Glutamatergic neuron (in vitro differentiated cells): ENCODE results near the gene SH3PXD2A. TPM values are rescaled to one million over a fixed set of nuclear protein-coding genes. Genes with fewer than 3 reads are reported as not detected.
"Not testable (repeated sequence)": the region's sequence is repeated elsewhere in the genome, so short reads cannot be mapped to it uniquely, and the experiment has no call there.

Experiments
- DNase-seq: peaks from one replicate; pipeline ENCODE4 v3.0.0; 2022
- H3K27ac Mint-ChIP-seq: one replicate; pipeline ENCODE4 v1.8.0; 2020; ENCODE audit warnings: mild to moderate bottlenecking, mixed read lengths, inconsistent platforms; ENCODE audit not compliant: unreplicated experiment
- H3K27me3 Mint-ChIP-seq: one replicate; pipeline ENCODE4 v1.8.0; 2020; ENCODE audit warnings: mild to moderate bottlenecking, moderate library complexity, mixed read lengths, inconsistent platforms; ENCODE audit not compliant: unreplicated experiment
- H3K36me3 Mint-ChIP-seq: one replicate; pipeline ENCODE4 v1.8.0; 2020; ENCODE audit warnings: mild to moderate bottlenecking, mixed read lengths, inconsistent platforms; ENCODE audit not compliant: unreplicated experiment
- H3K4me1 Mint-ChIP-seq: one replicate; pipeline ENCODE4 v1.8.0; 2020; ENCODE audit warnings: mild to moderate bottlenecking, low read depth, mixed read lengths, inconsistent platforms; ENCODE audit not compliant: unreplicated experiment
- H3K4me3 Mint-ChIP-seq: one replicate; pipeline ENCODE4 v1.8.0; 2020; ENCODE audit warnings: mild to moderate bottlenecking, mixed read lengths, inconsistent platforms; ENCODE audit not compliant: unreplicated experiment
- H3K9me3 Mint-ChIP-seq: one replicate; pipeline ENCODE4 v1.8.0; 2020; ENCODE audit warnings: mild to moderate bottlenecking, moderate library complexity, mixed read lengths, inconsistent platforms; ENCODE audit not compliant: unreplicated experiment
- CTCF ChIP-seq: fragments of 200-600 bp; sonication (generic); IDR thresholded peaks from one replicate; pipeline ENCODE4 v1.5.0; 2021; ENCODE audit not compliant: partially characterized antibody, unreplicated experiment
- total RNA-seq: library from RNA; stranded (reverse); fragmentation: NEBNext Ultra II Directional; extraction: Animal tissue kit (Norgen Biotek cat#: 25700); gene quantifications from one replicate; pipeline ENCODE4 v1.2.1, GENCODE V29; 2021; ENCODE audit not compliant: unreplicated experiment

Gene SH3PXD2A
- total RNA-seq, 1 donor from 2014 or later, result 16.7 TPM

- Mint-ChIP-seq H3K27ac (no peak overlapping the region), H3K4me1 (peaks cover 23% of the 10 kb centered on the region), H3K4me3 (no peak overlapping the region), H3K36me3 (no peaks in the 10 kb centered on the region), H3K27me3 (peaks cover 4% of the 10 kb centered on the region), H3K9me3 (peaks cover 3% of the 10 kb centered on the region)
- no peak for TF ChIP-seq CTCF
- DNase-seq, result no peak
Measured at GRCh38 chr10:103637927-103638557, 217.3 kb downstream of the SH3PXD2A start.

GRCh38 chr10:103637011-103637410 lies 218.4 kb downstream of the SH3PXD2A start:
- DNase-seq, result no peak
- Mint-ChIP-seq H3K4me1 (peaks cover 23% of the 10 kb centered on the region), H3K27ac (peak overlapping the region; percentile 76), H3K4me3 (peak overlapping the region; percentile 61), H3K9me3 (peaks cover 3% of the 10 kb centered on the region), H3K27me3 (peaks cover 2% of the 10 kb centered on the region), H3K36me3 (no peaks in the 10 kb centered on the region)
- no peak for TF ChIP-seq CTCF

- peak; percentile 46 for DNase-seq
- peaks cover 2% of the 10 kb centered on the region for H3K27me3 Mint-ChIP-seq
- H3K4me3 Mint-ChIP-seq, result peak overlapping the region; percentile 61
- H3K36me3 Mint-ChIP-seq, result no peaks in the 10 kb centered on the region
- H3K4me1 Mint-ChIP-seq, result peaks cover 23% of the 10 kb centered on the region
- peak overlapping the region; percentile 76 for H3K27ac Mint-ChIP-seq
- peaks cover 3% of the 10 kb centered on the region for H3K9me3 Mint-ChIP-seq
- TF ChIP-seq CTCF, result no peak
Measured at GRCh38 chr10:103636492-103636891, 218.9 kb downstream of the SH3PXD2A start.

GRCh38 chr10:103635580-103635979 lies 219.8 kb downstream of the SH3PXD2A start:
- no peak for TF ChIP-seq CTCF
- peaks cover 18% of the 10 kb centered on the region for H3K4me1 Mint-ChIP-seq
- H3K36me3 Mint-ChIP-seq, result no peaks in the 10 kb centered on the region
- H3K27ac Mint-ChIP-seq, result no peak overlapping the region
- no peak overlapping the region for H3K4me3 Mint-ChIP-seq
- DNase-seq, result no peak
- H3K9me3 Mint-ChIP-seq, result peaks cover 3% of the 10 kb centered on the region
- peaks cover 2% of the 10 kb centered on the region for H3K27me3 Mint-ChIP-seq

GRCh38 chr10:103633846-103634245 lies 221.5 kb downstream of the SH3PXD2A start:
- H3K27me3 Mint-ChIP-seq, result peaks cover 3% of the 10 kb centered on the region
- no peak overlapping the region for H3K4me3 Mint-ChIP-seq
- peaks cover 12% of the 10 kb centered on the region for H3K4me1 Mint-ChIP-seq
- H3K27ac Mint-ChIP-seq, result no peak overlapping the region
- peaks cover 3% of the 10 kb centered on the region for H3K9me3 Mint-ChIP-seq
- H3K36me3 Mint-ChIP-seq, result no peaks in the 10 kb centered on the region
- no peak for TF ChIP-seq CTCF
- no peak for DNase-seq

GRCh38 chr10:103632871-103633270 lies 222.5 kb downstream of the SH3PXD2A start:
- not testable (repeated sequence) for DNase-seq, H3K9me3 Mint-ChIP-seq, H3K36me3 Mint-ChIP-seq, H3K4me3 Mint-ChIP-seq, H3K27me3 Mint-ChIP-seq, H3K27ac Mint-ChIP-seq
- peaks cover 10% of the 10 kb centered on the region for H3K4me1 Mint-ChIP-seq
